ENCODE measurements around the gene PLEKHH3.
A peak's percentile ranks its signal among the peaks of the same experiment; 100 is the strongest.

PLEKHH3 gene

GRCh38 chr17:42686520-42687128 lies 9.8 kb upstream of the PLEKHH3 start:
- DNase-seq, result no peak

DNA sequence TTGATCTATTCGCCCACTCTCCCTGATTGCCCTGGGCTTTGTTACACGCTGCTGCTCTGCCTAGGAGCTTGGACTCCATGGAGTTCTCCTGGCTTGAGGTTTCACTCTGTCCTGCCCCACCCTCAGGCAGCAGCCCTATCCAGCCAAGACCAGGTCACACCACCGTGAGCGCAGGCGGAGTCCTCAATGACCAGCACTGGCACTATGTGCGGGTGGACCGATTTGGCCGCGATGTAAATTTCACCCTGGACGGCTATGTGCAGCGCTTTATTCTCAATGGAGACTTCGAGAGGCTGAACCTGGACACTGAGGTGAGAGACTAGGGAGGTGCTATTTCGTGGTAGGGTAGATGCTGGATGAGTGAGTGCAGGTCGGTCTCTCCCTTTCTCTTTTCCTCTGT lies 9.0 kb upstream of the PLEKHH3 start:
- no peak for DNase-seq

GRCh38 chr17:42684929-42685556 lies 8.2 kb upstream of the PLEKHH3 start:
- DNase-seq, result no peak

DNA sequence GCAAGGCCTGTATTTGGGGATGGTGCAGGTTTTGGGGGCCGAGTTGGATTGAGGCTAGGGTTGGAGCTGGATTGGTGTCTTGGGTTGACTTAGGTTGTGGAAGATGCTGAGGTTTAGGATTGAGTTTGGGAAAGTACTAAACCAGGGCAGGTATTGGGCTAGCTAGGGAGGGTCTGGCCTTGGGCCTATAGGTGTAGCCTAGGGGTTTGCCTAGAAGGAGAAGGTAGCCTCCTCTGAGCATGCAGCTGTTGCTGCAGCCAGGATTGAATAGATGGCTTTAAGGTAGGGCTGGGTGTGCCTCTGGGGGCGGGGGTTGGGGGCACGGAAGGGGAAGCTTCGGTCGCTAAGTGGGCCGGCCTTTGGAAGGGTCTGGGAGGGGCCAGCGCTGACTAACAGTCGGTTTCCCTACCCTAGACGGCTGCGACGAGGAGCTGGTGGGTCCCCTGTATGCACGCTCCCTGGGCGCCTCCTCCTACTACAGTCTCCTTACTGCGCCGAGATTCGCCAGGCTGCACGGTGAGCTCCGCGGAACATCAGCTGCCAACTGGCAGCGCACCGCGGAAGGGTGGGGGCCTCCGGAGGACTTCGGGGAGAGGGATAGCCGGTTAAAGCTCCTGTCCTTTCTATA lies 6.7 kb upstream of the PLEKHH3 start:
- DNase-seq, result no peak

GRCh38 chr17:42682722-42683403 lies 6.1 kb upstream of the PLEKHH3 start:
- DNase-seq, result no peak

DNA sequence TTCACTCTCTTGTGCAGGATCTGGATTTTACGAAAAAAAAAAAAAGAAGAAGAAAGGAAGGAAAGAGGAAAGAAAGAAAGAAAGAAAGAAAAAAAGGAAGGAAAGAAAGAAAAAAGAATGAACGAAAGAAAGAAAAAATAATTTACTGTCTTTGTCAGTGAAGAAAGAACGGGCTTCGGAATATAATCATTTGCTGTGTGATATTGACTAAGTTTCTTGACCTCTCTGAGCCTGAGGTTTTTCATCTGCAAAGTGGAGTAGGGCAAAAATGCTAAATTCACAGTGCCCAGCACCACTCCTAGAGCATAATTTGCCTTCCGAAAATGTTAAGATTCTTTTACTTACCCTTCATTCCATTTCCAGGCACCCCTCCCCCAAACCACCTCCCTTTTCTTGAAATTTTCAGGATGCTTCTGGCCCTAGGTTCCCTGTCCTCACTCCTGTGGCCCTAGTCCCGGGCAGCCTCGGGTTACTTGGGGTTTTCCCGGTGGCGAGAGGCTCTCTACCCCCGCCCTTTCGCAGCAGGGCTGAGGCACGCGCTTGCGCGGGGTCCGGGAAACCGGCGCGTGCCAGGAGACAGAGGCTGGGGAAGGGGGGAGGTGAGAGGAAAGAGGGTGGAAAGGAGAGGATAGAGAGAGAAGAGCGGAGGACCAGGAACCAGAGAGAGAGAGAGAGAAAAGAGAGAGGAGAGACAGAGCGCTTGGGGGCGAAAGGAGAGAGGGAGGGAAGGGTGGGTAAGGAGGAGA lies 5.4 kb upstream of the PLEKHH3 start, which contains the start of gene CNTNAP1:
TSS of gene CNTNAP1 (plus strand) at position 556 of the 746 bp plus-strand sequence. CDS start 299 bp downstream, outside the sequence.
- no peak for DNase-seq

GRCh38 chr17:42680331-42680808 lies 3.6 kb upstream of the PLEKHH3 start:
- no peak for DNase-seq

DNA sequence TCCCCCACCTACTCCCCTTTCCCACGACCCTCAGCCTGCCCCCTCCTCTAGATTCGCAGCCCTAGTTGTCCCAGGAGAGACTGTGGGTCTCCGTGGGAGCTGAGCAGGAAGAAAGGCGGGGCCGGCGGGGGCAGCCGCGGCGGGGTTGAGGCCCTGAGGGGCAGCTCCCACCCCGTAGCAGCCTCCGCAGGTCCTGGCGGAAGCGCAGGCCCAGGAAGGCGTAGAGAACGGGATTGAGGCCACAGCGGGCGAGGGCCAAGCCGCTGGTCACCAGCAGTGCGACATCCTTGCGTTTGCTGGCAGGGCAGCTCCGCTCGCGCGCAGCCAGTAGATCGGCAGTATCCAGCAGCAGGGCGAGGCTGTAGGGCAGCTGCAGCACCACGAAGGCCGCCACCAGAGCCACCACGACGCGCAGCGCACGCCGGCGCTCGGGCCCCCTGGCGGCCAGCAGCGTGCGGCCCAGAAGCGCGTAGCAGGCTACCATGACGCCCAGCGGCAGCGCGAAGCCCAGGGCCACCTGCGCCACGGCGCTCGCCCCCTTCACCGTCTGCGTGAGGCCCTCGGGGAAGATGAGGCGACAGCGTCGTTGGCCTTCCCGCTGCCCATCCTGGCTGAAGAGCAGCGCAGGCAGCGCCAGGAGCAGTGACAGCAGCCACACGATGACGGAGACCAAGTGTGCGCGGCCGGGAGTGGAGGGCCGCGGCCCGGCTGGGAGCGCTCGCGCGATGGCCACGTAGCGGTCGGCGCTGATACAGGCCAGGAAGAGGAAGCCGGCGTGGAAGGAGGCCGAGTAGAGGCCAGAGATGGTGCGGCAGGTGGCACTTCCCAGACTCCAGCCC lies 2.9 kb upstream of the PLEKHH3 start:
- DNase-seq, result peak; percentile 79

DNA sequence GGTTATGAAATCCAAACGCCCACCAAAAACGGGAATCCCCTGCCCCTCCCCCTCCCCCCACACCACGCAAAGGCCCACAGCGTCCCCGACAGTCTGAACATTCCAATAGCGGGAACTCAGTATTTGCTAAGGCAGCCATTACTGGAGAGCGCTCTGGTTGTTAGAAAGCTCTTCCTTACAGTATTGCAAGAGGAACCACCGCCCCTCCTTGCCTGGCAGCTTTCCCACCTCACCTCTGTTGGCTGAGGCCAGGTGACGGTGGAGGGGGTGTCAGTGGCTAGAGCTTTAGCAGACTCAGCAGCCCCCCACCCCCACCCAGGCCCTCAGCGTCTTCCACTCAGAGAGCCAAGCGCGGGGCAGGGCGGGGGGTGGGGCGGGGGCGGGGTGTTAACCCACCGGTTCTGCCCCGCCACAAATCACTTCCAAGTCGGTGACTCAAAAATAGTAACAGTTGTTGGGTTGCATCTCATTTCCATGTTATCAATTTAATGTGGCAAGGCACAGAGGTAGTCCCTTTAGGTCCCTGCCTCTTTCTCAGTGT lies 2.2 kb upstream of the PLEKHH3 start:
- no peak for DNase-seq

DNA sequence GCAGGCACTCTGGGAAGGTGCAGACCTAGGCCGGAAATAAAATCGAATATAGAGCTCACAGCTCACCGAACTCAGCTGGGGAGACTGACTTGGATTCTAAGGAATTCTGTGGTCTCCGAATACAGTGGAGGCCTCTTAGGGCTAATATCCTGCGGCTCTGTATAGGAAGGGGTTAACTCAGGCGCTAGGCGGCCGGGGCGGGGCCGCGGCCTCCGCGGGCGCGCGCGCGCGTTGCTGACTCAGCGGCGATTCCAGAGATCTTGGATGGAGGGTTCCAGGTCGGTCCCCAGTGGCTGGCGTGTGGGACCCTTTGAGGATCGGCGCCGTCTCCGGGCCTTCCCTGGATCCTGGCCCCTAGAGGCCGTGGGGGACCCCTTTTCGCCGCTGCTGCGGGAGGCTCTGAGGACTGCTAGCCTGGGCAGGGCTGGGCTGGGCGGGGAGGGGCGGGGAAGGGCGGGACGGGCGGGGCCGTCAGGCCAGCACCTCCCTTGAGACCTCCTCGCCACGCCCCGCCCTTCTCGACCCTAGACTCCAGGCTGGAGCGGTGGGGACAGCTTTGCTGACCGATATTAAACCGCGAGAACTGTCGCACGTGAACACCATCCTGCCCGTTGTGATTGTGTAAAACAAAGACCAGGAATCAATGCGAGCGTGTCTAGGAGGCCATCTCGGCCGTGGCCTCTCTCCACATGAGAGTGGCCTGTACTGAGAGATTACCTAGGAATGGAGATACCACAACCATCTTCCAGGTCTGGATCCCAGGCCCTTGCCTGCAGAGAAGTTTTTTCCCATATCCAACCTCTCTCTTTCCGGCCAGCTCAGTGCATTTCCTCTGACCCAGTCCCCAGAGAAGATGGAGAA lies 1.4 kb upstream of the PLEKHH3 start:
- peak; percentile 73 for DNase-seq

GRCh38 chr17:42677012-42677857 lies 441 bp upstream of the PLEKHH3 start:
- DNase-seq, result peak; percentile 99

GRCh38 chr17:42675965-42676423 lies 800 bp downstream of the PLEKHH3 start:
- DNase-seq, result no peak

GRCh38 chr17:42675348-42675964 lies 1.3 kb downstream of the PLEKHH3 start:
- DNase-seq, result no peak

GRCh38 chr17:42674755-42675347 lies 1.9 kb downstream of the PLEKHH3 start:
- no peak for DNase-seq

DNA sequence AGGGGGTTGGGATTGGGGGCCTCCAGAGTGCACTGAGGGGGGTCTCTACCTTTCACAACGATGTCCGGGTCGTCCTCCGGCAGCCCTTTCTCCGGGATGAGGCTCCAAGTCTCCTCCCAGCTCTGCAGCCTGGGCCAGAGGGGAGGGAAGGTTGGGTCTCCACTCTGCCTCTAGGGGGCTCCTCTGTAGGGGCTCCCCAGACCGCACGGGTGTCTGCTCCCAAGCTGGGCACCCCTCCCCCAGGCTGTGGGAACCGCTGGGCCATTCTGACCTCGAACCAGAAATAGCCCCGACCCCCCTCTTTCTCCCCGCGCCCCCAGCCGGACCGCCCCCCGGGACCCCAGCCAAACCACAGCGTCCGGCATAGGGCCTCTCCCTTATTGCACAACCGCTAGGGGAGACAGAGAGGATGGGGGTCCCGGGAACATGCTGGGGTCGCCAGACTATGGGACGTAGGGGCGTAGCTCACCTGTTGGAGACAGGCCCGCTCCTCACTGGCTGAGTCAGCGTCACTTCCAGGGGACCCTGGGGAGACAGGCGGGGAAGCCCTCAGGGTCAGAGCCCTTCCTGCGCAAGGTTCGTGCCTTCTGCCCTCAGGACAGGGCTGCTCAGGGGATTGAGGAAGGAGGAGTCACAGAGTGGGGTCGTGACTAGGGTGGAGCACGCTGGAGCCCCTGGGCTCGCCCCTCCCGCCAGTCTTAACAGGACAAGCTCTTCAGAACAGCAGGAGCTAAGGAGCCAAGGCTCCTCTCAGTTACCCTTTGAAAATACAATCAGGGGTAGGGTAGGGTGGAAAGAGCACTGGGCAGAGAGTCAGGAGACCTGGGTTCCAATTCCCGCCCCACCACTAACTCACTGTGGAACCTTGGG lies 2.7 kb downstream of the PLEKHH3 start:
- no peak for DNase-seq

DNA sequence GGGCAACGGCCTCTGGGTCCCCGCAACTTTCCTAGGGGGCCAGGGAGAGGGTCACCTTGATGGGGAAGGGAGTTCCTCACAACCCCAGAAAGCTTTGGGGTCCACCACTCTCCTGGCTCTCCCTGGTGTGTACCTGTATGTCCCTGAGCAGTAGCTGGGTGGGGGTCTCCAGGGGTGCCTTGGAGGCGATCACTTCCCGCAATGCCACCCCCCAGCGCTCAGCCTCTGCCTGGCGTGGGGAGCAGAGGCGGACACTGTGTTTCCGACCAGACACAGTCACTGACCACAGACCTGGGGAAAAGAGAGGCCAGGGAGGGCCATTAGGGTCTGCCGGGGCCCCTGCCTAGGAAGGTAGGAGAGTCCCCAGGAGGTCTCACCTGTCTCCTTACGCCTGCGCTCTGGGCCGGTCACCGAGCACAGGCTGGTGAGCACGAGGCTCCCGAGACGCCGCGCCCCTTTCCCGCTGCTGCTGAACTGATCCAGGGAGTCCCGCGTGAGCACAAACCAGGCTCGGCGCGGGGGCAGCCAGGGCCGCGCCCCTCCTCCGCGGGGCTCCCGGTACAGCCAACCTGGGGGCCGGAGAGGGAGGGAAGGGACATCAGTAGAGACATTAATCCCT lies 3.4 kb downstream of the PLEKHH3 start:
- DNase-seq, result no peak

- DNase-seq, result no peak
Measured at GRCh38 chr17:42672038-42672437, 4.8 kb downstream of the PLEKHH3 start.

Measured in CD4-positive, alpha-beta T cell treated with Interleukin-15 for 1 hour (primary cell).